Measurements from ENCODE around the gene PIWIL4.

DNA sequence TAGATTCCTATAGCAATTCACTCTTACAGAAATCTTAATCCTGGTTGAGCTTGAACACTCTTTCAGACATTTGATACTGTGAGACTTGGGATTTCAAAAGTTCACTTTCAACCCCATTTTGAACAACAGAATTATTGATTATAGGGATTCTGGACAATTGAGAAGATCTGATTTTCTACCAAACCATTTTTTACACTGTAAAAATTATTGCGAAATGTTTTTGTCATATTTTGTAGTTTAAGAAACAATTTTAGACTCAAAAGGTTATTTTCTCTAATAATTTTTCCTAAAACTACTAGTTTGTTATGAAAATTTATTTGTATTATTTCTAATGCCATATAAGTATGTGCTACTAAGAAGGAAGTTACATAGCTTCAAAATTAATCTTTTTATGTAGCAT lies 36.4 kb downstream of the PIWIL4 start:
- TF ChIP-seq TAF7 (optimal IDR thresholded peaks at IDR 0.05; ENCODE audit: borderline replicate concordance, low read depth, low read length) (no peak), CTCF (IDR thresholded peaks at IDR 0.05; ENCODE audit: control extremely low read depth in 1 of 3, insufficient read depth in 1 of 3, low read depth in 1 of 3, low read length in 3 of 3) (no peak), RFX5 (IDR thresholded peaks at IDR 0.05; ENCODE audit: borderline replicate concordance, low read depth, low read length) (no peak)
